Stimulated activated CD8-positive, alpha-beta memory T cell treated with anti-CD3 and anti-CD28 coated beads, Interleukin-4, amount 100 ng/mL, for 48 hours (primary cell): ENCODE results near the gene HOXD12.

ENCODE experiments used
- DNase-seq: peaks from one replicate; pipeline ENCODE4 v3.0.0-alpha.2; 2020

Gene HOXD12

GRCh38 chr2:176136374-176137251, 37.0 kb downstream of the HOXD12 start:
- DNase-seq, result no peak

- no peak for DNase-seq
These were observed 37.6 kb downstream of the HOXD12 start for GRCh38 chr2:176137252-176137580.

DNA sequence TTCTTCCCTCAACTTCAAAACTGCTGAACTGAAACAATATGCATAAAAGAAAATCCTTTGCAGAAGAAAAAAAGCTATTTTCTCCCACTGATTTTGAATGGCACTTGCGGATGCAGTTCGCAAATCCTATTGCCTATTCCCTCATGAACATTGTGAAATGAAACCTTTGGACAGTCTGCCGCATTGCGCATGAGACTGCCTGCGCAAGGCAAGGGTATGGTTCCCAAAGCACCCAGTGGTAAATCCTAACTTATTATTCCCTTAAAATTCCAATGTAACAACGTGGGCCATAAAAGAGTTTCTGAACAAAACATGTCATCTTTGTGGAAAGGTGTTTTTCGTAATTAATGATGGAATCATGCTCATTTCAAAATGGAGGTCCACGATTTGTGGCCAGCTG, 38.3 kb downstream of the HOXD12 start:
- no peak for DNase-seq

- no peak for DNase-seq
These were observed 38.9 kb downstream of the HOXD12 start for GRCh38 chr2:176138526-176138922.

DNA sequence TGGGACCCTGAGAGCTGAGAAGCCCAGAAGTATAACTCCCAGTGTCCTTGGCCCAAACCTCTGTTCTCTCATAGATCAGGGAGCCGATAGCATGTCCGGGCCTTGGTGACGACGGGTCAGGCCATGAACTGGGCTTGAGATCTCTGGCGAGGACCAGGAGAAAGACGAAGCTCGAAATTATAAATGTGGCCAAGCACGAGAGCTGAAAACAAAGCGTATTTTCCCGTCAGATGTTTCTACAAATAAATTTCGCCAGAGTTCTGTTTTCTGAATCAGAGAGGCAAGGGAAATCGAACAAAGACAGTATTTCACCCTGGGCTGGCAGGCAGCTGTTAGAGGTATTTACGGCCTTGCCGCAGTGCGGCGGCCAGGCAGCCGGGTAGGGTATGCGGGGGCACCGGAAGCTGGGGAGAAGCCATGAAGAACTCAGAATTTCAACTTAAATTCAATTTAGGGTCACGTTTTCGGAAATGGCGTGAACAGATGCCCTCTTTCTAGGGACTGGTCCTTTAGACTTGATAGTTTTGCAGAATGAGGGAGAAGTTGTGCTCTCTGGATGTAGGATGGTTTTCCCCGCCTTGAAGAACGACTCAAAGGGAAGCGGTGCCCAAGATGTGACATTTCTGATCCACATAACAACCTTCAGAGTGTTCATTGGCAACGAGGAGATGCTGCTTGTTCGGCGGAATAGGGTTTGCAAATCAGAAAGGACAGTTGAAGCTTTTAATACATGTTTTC, 39.5 kb downstream of the HOXD12 start:
- DNase-seq, result no peak

- DNase-seq, result no peak
These were observed 40.3 kb downstream of the HOXD12 start for GRCh38 chr2:176139661-176140512.

GRCh38 chr2:176140513-176141317, 41.1 kb downstream of the HOXD12 start:
- peak; percentile 82 for DNase-seq

DNA sequence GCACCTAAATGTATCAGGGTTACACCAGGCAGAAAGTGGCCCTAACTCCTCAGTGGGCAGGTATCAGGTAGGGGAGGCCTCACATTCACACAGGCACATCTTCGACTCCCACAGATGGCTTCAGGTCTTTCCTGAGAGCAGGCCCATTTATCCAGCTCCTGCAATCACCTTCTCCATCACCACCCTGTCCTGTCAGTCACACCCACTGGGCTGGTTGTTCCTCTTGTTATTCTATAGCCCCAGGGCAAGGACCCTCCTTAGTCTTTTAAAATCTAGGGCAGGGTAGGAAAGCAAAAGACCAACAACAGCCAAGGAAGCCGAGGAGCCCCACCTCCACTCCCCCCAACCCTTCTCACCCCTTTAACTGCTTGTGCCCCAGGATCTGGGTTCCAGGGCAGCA, 42.7 kb downstream of the HOXD12 start:
- no peak for DNase-seq

DNA sequence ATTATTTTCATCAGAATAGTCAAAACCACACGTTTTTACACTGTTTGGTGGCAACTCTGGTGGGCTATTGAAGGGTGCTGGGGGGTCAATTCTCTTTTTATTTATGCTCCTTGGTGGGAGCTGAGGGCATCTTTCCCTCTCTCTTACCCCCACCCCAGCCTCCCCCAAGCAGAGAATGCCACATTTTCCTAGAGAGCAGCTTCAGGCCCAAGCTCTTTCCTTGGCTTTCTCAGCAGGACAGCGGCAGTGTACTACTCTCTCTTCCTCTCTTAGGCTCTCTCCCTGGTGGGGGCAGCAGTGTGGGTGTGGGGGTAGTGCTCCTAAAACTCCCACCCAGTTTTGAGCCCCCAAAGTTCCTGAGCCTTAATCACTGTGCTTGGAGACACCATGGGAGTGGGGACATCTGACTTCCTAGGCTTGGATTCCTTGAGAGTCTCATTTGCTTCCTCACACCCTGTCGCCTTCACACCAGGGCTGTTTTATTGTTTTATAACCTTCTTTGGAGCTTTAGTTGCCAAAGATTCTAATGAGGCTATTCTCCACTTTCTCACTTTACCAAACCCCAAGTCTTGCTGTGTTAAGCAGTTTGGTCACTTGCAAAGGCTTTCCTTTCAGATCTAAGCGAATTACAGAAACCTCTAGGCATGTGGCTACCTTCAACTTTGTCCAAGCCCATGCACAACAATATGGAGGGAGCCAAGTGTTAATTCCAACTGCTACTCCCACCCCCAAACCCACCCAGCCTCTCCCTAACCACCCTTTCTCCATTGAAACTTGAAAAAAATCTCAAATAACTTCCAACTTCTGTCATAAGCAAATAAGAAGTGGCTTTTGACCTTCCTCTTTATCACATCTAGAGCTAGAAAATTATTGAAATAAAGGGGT, 45.7 kb downstream of the HOXD12 start:
- no peak for DNase-seq

GRCh38 chr2:176146101-176146500, 46.5 kb downstream of the HOXD12 start:
- DNase-seq, result no peak

GRCh38 chr2:176146645-176147044, 47.0 kb downstream of the HOXD12 start:
- no peak for DNase-seq

GRCh38 chr2:176147210-176147799, 47.7 kb downstream of the HOXD12 start:
- DNase-seq, result no peak

GRCh38 chr2:176147800-176148496, 48.4 kb downstream of the HOXD12 start:
- no peak for DNase-seq

DNA sequence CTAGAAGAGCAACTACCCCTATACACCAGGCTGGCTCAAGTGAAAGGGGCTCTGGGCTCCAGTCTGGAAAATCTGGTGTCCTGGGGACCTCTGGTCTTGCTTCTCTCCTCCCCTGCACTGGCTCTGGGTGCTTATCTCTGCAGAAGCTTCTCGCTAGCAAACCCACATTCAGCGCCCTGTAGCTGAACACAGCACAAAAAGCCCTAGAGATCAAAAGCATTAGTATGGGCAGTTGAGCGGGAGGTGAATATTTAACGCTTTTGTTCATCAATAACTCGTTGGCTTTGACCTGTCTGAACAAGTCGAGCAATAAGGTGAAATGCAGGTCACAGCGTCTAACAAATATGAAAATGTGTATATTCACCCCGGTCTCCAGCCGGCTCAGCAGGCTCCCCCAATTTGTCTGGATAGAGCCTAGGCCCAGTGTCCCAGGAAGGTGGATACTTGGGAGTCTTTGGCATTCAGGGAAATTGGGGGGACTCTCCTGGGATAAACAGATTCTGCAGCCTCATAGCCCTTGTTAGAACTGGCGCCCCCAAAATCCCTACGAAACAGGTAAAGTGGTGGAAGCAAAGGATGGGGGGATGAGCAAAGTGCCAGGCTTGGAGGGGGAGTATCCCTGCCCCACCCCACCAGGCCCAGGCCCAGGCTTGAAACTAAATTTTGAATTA, 49.3 kb downstream of the HOXD12 start:
- no peak for DNase-seq

GRCh38 chr2:176149481-176149938, 49.9 kb downstream of the HOXD12 start:
- no peak for DNase-seq

GRCh38 chr2:176149939-176150583, 50.5 kb downstream of the HOXD12 start:
- DNase-seq, result no peak

DNA sequence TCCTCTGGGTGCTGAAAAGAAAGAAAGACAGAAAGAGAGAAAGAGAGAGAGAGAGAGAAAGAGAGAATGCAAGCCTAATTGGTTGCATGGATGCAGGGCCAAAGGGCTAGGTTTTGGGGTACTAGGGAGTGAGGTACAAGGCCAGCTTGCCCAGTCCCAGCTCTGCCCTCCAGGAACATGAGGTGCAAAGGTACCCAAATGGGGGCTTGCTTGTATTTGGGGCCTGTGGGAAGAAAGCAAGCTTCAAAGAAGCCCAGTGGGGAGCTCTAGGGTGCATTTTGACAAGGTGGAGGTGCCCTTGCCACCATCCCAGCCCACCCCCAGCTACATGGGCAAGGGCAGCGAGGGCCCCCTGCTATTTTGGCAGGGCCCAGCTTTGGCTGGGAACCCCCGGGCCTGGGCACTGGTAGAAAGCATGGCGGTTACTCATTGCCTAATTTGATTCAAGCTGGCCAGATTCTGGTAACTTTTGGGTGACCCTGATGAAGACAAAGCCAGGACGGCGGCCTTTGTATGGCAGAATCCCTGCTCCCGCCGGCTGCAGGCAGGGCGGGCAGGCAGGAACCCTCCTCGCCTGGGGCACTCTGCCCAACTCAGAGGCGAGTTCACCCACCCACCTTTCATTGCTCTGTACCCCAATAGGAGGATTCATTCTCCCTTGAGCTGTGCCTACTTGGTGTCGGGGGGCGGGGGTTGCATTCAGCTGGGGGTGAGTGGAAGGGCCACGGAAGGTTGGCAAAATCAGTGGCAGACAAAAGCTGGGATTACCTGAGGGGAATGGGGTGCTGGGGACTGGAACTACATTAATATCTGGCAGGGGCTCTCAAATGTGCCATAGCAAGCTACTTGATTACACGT, 51.2 kb downstream of the HOXD12 start:
- DNase-seq, result no peak
